ENCODE results near the gene NUTM2G.
"Not testable (repeated sequence)": the region's sequence is repeated elsewhere in the genome, so short reads cannot be mapped to it uniquely, and the experiment has no call there.

DNA sequence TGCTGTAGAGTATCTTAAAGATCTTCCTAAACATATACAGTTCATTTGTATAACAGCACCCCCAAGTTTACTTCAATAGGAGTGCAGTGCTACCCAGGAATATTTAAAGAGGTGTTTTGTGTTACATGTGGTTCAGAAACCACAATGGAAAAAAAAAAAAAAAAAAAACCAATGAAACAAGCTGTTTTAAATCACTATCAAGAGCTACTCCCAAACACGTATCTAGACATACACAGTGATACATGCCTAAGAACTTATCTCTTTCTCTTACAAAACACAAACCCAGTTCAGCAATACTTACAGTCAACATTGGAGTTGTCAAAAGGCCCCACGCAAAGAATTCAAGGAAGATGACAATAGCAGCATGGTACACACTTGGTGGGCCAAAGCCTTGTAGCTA, 43.9 kb downstream of the NUTM2G start:
- TF ChIP-seq, protein P1, sequence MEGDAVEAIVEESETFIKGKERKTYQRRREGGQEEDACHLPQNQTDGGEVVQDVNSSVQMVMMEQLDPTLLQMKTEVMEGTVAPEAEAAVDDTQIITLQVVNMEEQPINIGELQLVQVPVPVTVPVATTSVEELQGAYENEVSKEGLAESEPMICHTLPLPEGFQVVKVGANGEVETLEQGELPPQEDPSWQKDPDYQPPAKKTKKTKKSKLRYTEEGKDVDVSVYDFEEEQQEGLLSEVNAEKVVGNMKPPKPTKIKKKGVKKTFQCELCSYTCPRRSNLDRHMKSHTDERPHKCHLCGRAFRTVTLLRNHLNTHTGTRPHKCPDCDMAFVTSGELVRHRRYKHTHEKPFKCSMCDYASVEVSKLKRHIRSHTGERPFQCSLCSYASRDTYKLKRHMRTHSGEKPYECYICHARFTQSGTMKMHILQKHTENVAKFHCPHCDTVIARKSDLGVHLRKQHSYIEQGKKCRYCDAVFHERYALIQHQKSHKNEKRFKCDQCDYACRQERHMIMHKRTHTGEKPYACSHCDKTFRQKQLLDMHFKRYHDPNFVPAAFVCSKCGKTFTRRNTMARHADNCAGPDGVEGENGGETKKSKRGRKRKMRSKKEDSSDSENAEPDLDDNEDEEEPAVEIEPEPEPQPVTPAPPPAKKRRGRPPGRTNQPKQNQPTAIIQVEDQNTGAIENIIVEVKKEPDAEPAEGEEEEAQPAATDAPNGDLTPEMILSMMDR (conservative IDR thresholded peaks at IDR 0.05; ENCODE audit: low read length): not testable (repeated sequence)
- TF ChIP-seq EZH2phosphoT487 (IDR thresholded peaks at IDR 0.05; ENCODE audit: borderline replicate concordance, low read depth, low read length): not testable (repeated sequence)
